ENCODE data around the gene MYO1H.

Gene MYO1H

DNA sequence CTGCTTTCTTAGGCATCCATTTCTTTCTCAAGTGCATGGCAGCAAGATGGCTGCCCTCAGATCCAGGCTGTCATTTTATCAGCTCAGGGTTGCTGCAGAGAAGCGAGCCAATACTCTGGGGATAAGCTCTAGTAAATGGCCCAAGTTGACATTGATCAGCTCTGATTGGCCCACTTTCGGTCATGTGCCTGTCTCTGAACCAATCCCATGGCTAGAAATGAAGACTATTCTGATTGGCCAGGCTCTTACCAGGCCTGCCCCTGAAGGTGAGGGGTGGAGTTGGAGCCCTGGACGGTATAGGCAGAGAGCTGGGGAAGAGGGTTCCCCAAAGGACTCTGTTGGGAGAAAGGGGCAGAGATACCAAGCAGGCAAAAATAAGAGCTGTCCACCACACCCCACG lies 41.4 kb downstream of the MYO1H start:
- TF ChIP-seq, protein P1, sequence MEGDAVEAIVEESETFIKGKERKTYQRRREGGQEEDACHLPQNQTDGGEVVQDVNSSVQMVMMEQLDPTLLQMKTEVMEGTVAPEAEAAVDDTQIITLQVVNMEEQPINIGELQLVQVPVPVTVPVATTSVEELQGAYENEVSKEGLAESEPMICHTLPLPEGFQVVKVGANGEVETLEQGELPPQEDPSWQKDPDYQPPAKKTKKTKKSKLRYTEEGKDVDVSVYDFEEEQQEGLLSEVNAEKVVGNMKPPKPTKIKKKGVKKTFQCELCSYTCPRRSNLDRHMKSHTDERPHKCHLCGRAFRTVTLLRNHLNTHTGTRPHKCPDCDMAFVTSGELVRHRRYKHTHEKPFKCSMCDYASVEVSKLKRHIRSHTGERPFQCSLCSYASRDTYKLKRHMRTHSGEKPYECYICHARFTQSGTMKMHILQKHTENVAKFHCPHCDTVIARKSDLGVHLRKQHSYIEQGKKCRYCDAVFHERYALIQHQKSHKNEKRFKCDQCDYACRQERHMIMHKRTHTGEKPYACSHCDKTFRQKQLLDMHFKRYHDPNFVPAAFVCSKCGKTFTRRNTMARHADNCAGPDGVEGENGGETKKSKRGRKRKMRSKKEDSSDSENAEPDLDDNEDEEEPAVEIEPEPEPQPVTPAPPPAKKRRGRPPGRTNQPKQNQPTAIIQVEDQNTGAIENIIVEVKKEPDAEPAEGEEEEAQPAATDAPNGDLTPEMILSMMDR (IDR thresholded peaks at IDR 0.05): no peak

DNA sequence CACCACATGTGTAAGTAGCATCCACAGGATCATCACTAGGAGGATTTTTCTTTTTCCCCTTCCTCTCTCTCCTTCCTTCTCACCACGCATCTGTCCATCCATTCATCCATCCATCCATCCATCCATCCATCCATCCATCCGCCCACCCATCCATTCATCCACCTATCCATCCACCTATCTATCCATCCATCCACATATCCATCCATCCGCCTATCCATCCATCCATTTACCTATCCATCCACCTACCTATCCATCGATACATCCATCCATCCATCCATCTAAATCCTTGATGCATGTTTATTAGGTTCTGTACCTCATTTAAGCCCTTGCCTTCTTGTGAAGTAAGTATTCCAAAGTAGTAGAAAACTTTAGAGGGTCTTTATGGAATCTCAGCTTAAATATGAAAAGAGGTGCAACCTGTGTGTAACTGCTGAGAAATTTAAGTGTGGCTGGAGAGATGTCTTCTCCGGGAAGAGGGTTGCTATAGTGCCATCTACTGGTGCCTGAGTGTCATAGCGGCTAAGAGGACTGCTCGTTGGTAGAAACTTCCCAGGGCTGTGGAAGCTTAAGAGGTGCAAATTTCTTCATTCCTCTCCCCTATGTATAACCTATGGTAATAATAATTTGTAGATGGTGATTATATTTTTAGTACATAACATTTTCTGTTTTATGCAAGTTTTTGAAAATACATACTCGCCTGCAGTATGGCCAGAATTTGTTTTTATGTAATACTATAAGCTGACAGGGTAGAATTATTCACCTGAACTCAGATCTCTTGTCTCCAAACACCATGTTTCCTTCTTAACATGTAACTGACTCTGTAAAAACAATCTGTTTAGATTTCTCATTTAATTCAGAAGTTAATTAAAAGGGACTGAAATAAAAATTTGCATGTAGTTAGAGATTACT lies 46.0 kb downstream of the MYO1H start:
- TF ChIP-seq, protein P1 (IDR thresholded peaks at IDR 0.05): peak; percentile 95

DNA sequence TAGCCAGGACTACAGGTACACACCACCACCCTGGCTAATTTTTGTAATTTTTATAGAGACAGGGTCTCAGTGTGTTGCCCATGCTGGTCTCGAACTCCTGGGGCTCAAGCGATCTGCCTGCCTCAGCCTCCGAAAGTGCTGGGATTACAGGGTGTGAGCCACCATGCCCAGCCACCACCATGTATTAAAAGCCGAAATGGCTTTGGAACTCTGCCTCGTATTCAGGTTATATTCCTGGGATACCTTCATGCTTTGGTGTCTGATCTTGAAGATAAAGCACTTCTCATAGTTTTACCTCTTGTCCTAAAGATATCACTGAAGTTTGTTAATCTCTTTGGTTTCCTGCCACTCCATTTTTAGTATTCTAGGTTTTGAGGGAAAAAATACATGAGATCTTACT lies 47.2 kb downstream of the MYO1H start:
- TF ChIP-seq, protein P1 (IDR thresholded peaks at IDR 0.05): no peak

DNA sequence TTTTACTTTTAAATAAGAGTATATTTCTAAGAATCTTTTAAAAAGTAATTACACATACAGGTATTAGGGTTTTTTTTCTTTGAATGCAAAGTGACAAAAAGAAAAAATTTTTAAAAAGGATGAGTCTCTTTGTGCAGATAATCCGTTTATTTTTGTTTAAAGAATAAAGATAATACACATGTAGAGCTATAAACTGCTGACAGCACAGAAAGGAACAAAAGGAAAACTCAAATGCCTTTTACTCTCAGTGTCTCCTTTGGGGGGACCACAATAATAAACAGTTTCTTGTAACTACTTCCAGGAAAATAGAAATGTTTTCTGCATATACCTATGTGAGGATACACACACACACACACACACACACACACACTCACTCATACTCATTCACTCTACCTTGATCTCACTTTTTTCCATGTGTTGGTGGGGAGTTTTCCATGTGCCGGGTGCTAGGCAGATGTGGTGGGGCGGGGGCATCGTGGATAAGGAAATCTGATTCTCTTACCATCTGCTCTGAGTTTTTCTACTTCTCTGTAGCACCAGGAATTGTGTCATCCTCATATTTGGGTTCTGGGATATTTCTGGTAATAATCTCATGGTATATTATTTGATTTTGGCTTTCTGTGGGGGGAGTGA lies 71.3 kb downstream of the MYO1H start:
- TF ChIP-seq, protein P1 (IDR thresholded peaks at IDR 0.05): no peak

DNA sequence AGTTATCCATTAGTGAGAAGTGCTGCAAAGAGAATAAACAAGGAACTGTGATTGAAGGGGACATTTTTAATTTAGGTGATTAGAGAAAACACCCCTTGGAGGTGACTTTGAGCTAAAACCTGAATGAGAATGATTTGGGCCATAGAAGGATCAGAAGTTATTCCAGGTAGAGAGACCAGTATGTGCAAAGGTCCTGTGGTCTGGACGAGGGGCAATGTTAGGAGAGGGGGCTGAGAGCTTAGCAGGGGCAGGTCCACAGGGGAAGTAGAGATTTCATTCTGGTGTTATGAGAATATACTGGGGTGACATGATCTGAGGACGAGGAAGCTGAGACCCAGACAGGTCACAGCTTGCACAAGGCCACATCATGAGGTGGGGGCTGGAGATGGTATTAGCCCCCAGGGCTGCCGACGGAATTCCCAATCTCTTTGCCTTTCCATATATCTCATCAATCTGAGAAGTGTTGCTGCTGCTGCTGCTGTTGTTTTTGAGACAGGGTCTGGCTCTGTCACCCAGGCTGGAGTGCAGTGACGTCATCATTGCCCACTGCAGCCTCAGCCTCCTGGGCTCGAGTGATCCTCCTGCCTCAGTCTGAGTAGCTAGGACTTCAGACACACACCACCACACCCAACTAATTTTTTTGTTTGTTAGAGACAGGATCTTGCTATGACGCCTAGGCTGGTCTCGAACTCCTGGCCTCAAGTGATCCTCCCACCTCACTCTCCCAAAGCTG lies 73.8 kb downstream of the MYO1H start:
- TF ChIP-seq, protein P1 (IDR thresholded peaks at IDR 0.05): no peak

DNA sequence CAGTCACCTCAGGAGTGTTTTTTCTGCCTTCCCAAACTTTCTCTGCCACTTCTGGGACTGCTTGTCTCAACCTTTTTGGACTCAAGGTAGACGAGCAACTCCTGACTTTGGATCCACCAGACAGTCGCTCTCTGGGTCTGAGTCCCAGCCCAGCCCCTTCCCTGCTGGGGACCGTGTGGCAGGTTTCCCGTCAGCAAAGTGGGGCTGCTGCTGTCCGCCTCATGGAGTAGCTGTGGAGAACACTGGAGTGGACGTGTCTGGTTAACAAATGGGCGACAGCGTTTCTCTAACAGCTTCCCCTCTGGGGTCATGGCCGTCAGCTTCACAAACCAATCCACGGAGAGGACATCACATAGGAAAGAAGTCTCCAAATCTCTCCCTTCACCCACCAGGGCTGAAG lies 74.6 kb downstream of the MYO1H start:
- TF ChIP-seq, protein P1 (IDR thresholded peaks at IDR 0.05): no peak

DNA sequence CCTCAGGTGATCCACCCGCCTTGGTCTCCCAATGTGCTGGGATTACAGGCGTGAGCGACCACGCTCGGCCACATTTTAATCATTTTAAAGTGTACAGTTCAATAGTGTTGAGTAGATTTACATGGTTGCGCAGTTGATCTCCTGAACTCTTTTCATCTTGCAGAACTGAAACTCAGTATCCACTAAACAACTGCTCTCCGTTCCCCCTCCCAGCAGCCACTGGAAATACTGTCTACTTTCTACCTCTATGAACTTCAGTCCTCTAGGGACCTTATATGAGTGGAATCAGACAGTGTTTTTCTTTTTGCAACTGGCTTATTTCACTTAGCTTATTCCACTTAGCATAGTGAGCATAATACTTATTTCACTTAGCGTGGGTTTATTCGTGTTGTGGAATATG lies 75.7 kb downstream of the MYO1H start:
- TF ChIP-seq, protein P1 (IDR thresholded peaks at IDR 0.05): no peak
